ENCODE measurements around the gene EXOSC2. TPM values are rescaled to one million over a fixed set of nuclear protein-coding genes. Genes with fewer than 3 reads are reported as not detected.

The EXOSC2 gene
- total RNA-seq, 4 donors from 2014 or later: 11.8 to 32.8 (median 28.2) TPM

DNA sequence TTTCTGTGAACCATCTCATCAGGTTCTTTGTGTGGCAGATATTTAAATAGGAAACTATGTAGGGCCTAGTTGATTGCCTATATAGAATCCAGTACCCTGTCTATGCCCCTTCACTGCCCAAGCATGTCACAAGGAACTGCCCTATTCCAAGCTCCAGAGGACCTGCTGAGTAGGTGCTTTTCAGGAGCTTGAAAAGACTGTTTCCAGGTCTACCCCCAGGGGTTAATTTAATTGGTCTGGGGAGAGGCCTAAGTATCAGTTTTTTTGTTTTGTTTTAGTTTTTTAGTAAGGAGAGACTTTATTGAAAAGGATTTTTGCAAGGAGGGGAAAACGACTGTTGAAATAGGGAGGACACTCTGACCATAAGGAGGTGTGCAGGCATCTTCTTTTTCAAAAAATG, 43.3 kb downstream of the EXOSC2 start:
- Histone ChIP-seq H3K9me3 (no peaks in the 10 kb centered on the region), H3K4me3 (no peak overlapping the region), H3K27me3 (no peaks in the 10 kb centered on the region), H3K36me3 (no peaks in the 10 kb centered on the region), H3K4me1 (peaks cover 0 to 16% (median 11%) of the 10 kb centered on the region in 3 donors), H3K27ac (no peak overlapping the region)
- intact Hi-C loops (cut with DNase I): no loop called here
- TF ChIP-seq, protein P1, sequence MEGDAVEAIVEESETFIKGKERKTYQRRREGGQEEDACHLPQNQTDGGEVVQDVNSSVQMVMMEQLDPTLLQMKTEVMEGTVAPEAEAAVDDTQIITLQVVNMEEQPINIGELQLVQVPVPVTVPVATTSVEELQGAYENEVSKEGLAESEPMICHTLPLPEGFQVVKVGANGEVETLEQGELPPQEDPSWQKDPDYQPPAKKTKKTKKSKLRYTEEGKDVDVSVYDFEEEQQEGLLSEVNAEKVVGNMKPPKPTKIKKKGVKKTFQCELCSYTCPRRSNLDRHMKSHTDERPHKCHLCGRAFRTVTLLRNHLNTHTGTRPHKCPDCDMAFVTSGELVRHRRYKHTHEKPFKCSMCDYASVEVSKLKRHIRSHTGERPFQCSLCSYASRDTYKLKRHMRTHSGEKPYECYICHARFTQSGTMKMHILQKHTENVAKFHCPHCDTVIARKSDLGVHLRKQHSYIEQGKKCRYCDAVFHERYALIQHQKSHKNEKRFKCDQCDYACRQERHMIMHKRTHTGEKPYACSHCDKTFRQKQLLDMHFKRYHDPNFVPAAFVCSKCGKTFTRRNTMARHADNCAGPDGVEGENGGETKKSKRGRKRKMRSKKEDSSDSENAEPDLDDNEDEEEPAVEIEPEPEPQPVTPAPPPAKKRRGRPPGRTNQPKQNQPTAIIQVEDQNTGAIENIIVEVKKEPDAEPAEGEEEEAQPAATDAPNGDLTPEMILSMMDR (IDR thresholded peaks at IDR 0.05): no peak
- no peak for TF ChIP-seq POLR2A (IDR thresholded peaks at IDR 0.05)
- WGBS, 2 donors: 79 to 92% methylated on average over 1 of the region's 1 CpG
- no peak for DNase-seq

DNA sequence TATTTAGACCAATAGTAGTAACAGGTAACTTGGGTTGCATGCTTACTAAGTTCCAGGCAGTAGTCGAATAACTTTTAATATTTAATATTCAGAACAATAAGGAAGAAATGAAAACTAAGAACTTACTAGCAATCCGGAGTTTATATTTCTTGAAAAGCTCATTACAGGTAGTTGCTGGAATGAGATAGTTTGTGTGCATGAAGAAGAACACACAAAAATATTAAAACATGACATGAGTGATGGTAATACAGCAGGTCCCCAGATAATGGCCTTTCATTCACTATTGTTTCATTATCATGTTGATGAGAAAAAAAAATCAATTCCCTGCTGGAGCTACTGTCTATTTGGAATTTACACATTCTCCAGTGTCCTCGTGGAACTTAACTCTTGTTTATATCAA, 44.7 kb downstream of the EXOSC2 start:
- Histone ChIP-seq H3K27me3 (no peaks in the 10 kb centered on the region), H3K27ac (no peak overlapping the region), H3K4me3 (no peak overlapping the region), H3K9me3 (no peaks in the 10 kb centered on the region), H3K36me3 (no peaks in the 10 kb centered on the region), H3K4me1 (peaks cover 0 to 2% (median 0%) of the 10 kb centered on the region in 3 donors)
- intact Hi-C loops (cut with DNase I): no loop called here
- no peak for DNase-seq
- 91 to 94% methylated on average over 3 of the region's 3 CpGs for WGBS, 2 donors
- TF ChIP-seq, protein P1 (IDR thresholded peaks at IDR 0.05): no peak
- no peak for TF ChIP-seq POLR2A (IDR thresholded peaks at IDR 0.05)

DNA sequence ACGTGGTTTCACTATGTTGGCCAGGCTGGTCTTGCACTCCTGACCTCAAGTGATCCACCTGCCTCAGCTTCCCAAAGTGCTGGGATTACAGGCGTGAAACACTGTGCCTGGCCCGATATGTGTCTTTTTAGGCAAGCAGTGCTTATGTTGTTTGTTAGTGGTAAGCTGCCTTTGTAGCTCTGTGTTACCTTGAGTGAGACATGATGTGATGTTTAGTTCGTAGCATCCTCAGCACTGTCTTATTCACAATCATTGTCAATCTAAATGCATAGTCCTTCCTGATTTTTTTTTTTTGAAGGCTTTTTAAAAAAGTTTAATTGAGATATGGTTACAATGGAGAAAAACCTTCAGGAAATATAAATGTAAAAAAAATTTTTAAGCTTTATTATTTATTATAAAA, 45.5 kb downstream of the EXOSC2 start:
- H3K9me3 ChIP-seq: no peaks in the 10 kb centered on the region
- H3K4me3 ChIP-seq: no peak overlapping the region
- 89% methylated on average over 4 of the region's 4 CpGs for WGBS, 2 donors
- intact Hi-C loops (cut with DNase I): no loop called here
- DNase-seq: no peak
- no peaks in the 10 kb centered on the region for H3K36me3 ChIP-seq
- no peaks in the 10 kb centered on the region for H3K27me3 ChIP-seq
- TF ChIP-seq POLR2A (IDR thresholded peaks at IDR 0.05): no peak
- TF ChIP-seq, protein P1 (IDR thresholded peaks at IDR 0.05): no peak
- no peak overlapping the region for H3K27ac ChIP-seq
- no peaks in the 10 kb centered on the region for H3K4me1 ChIP-seq

DNA sequence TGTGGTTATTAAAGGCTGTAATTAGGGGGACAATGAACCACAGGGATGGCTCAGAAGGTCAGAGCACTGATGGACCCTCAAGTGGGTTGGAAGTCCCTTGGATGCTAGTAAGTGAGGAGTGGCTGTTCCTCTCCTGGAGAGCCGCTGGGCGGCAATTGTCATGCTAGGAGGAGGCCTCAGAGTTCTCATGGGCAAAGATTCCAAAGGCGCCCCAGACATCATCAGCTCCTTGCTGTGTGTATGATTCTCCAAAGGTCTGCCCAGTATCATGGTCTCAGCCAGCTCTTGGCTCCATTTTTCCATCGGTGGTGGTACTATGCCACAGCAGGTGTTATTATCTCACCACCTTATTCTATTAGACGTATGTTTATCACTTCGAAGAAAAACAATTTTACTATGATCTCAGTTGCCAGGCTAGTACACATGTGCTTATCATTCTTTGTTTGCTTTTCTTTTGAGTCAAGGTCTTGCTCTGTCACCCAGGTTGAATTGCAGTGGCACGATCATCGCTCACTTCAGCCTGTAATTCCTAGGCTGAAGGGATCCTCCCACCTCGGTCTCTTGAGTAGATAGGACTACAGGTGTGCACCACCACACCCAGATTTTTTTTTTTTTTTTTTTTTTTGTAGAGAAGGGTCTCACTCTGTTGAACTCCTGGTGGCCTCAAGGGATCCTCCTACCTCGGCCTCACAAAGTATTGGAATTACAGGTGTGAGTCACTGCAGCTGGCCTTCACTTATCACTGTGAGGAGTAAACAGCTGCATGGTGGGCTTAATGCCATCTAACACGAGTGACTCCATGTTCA, 46.8 kb downstream of the EXOSC2 start:
- H3K36me3 ChIP-seq: no peaks in the 10 kb centered on the region
- no peak for DNase-seq
- TF ChIP-seq, protein P1 (IDR thresholded peaks at IDR 0.05): no peak
- no peak for TF ChIP-seq POLR2A (IDR thresholded peaks at IDR 0.05)
- H3K27ac ChIP-seq: no peak overlapping the region
- no peaks in the 10 kb centered on the region for H3K9me3 ChIP-seq
- WGBS, 2 donors: 88 to 93% methylated on average over 10 to 11 of the region's 11 CpGs
- no peak overlapping the region for H3K4me3 ChIP-seq
- intact Hi-C loops (cut with DNase I): no loop called here
- peaks cover 0 to 7% (median 0%) of the 10 kb centered on the region in 3 donors for H3K4me1 ChIP-seq
- no peaks in the 10 kb centered on the region for H3K27me3 ChIP-seq

DNA sequence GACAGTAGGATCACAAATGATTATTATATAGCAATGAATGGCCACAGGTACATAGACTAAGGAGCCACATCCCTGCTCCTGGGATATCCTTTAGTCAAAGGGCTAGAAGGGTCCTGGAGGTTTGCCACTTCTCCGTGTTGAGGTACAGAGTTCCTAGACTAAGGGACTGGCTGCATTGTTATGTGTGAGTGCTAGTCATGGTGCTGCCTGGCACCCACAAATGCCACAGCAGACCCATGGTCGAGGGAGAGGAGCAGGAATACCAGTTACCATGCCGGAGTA, 47.4 kb downstream of the EXOSC2 start:
- WGBS, 2 donors: 90 to 100% methylated on average over 2 to 3 of the region's 3 CpGs
- TF ChIP-seq POLR2A (IDR thresholded peaks at IDR 0.05): no peak
- TF ChIP-seq, protein P1 (IDR thresholded peaks at IDR 0.05): no peak

More for the DNA sequence above, 47.4 kb downstream of the EXOSC2 start:
- Histone ChIP-seq H3K27me3 (no peaks in the 10 kb centered on the region), H3K4me1 (peaks cover 0 to 9% (median 0%) of the 10 kb centered on the region in 3 donors), H3K9me3 (no peaks in the 10 kb centered on the region), H3K27ac (no peak overlapping the region), H3K4me3 (no peak overlapping the region), H3K36me3 (no peaks in the 10 kb centered on the region)
- no peak for DNase-seq
- intact Hi-C loops (cut with DNase I): no loop called here
